ENCODE results near the gene CES2.

CES2 gene

DNA sequence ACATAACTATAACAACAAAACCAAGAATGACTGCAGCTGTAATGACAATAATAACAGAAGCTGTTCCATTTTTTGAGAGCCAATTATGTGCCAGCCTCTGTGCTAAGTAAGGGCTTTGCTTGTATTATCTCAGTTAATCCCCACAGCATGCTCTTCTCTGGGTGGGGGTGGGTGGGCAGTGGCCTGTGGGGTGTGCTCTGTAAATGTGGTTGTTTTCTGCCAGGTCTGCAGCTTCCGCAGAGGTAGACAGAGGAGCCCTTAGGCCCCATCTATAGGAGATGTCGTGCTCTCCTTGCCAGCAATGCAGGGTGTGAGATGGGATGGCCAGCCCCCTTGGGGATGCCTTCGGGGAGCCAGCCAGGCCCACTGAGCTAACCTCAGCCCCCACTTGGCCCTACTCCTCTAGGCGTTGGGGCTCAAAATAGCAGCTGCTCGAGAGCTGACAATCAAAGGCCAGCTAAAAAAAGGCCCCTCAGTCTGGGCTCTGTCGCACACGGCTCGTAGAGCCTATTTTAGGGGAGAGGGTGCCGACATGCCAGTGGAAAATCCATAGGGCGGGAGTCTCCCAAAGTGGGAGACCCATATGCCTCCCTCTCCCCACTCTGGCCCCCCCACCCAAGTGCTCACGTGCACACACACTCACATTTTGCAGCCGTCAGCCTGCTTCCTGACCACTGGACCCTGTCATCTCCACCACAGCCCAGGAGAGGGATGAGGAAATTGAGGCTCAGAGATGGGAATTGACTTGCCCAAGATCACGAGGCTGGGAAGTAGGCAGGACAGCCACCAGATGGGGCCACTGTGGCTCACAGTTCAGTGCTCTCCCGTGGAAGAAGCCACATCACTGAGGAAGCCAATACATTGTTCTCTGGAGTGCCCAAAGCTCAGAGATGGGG is 32.4 kb upstream of the CES2 start:
- DNase-seq (ENCODE audit: low read depth) = no peak

DNA sequence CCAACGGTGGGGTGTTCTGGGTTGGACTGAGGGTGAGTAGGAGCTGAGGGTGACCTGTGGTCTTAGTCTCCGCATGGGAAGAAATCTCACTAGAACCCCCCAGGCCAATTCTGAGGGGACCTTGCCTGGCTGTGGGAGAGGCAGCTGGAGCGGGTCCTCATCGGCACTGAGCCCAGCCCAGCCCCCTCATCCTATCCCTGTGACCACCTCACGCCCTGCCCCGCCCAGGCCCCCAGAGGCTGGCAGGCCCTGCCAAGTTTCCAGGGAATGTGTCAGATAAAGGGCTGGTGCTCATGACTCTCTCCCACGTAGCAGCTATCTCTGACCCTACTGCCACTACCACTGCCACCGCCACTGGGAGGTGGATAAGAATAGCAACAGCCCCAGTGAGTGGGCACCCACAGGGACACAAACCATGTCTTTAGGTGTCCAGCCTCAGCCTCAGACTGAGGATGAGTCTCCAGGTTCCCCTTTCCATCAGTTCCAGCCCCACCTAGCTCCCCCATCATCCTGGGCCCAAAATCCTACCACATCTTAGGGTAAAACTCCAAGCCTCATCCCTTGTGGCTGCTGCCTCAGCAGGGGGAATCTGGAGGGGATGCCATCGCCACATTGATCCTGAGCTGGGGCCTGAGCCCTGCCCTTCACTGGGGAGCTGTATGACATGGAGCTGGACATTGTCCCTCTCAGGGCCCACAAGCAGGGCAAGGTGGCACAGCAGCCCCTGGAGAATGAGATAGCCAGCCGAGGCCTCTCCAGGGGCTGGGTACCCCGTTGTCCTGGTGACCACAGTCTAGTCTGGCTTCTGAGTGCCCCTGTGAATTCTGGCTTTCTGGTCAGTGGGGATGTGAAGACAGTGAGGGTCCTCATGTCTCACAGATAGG is 31.5 kb upstream of the CES2 start:
- no peak for DNase-seq (ENCODE audit: low read depth)

- no peak for DNase-seq (ENCODE audit: low read depth)
These were observed 30.9 kb upstream of the CES2 start for GRCh38 chr16:66904428-66904845.

- DNase-seq (ENCODE audit: low read depth) = no peak
These were observed 30.3 kb upstream of the CES2 start for GRCh38 chr16:66904846-66905632.

GRCh38 chr16:66905633-66906539 is 29.4 kb upstream of the CES2 start:
- DNase-seq (ENCODE audit: low read depth) = no peak

DNA sequence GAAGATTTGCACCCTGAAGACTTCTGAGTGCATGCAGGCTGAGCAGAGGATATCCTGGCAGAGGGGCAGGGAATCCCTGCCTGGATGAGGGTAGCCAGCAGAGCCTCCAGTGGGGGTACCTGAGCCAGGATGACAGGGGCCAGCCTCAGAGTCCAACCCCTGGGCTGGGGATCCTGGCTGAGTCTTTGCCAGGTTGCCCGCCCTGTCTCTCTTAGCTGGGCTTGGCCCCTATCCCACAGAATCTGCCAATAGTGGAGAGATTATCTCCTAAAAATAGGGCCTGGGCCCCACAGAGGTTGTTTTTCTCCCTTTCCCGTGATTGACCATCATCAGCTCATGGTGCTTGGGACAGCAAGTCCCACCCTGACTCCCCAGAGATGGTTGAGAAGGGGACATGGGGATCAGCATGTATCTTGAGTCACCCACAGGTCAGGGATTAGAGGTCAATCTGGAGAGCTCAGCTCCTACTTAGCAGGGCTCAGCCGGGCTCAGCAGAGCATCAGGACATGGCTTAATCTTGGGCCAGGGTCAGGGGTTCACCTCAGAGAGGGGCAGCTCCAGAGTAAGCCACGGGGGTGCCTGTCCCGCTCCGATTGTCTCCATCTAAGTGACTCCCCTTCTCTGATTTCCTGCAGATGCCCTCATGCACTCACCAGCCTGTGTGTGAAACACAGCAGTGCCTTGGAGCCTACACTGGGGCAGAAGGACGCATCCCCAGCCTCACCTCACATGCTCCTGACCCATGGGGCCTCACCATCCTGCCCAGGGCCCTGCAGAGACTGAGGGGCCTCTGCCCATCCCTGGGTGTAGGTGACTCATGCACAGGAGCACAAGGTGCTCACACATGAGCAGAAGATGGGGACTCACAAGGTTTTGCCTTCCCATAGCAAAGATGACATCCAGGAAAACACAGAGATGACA is 28.1 kb upstream of the CES2 start:
- no peak for DNase-seq (ENCODE audit: low read depth)

GRCh38 chr16:66908116-66908515 is 27.2 kb upstream of the CES2 start:
- no peak for DNase-seq (ENCODE audit: low read depth)

- no peak for DNase-seq (ENCODE audit: low read depth)
These were observed 26.4 kb upstream of the CES2 start for GRCh38 chr16:66908762-66909559.

DNA sequence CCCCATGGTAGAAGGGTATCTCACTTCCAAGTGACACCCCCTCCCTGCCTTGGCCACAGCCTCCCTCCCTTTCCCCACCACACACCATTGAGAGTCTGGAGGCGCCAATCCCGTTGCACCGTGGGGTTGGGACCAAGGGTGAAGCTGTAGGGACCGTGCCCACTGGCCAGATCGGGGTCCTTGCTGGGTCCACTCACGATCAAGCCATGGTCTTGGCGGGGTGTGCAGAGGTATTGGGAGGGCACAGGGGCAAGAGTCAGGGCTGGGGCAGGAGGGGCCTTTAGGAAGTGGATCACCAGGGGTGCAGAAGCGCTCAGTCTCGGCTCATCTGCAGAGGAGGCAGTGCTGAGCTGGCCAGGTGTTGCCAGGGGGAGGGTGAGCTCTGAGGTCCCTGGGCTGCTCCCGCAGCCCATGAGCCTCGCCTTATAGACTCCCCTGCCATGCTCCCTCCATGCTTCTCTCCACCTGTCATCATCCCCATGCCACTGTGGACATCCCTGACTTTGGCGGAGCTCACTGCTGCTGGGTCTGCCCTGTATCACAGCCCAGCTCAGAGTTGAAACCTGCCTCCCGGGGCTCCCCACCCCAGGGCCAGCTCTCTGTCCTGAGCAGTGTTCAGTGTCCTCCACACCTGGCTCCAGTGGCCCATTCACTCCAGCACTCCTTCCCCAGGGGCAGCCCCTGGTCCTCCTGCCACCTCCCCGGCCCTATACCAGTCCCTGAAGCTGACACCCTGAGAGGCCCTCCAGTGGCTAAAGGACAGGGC is 25.0 kb upstream of the CES2 start:
- no peak for DNase-seq (ENCODE audit: low read depth)

DNA sequence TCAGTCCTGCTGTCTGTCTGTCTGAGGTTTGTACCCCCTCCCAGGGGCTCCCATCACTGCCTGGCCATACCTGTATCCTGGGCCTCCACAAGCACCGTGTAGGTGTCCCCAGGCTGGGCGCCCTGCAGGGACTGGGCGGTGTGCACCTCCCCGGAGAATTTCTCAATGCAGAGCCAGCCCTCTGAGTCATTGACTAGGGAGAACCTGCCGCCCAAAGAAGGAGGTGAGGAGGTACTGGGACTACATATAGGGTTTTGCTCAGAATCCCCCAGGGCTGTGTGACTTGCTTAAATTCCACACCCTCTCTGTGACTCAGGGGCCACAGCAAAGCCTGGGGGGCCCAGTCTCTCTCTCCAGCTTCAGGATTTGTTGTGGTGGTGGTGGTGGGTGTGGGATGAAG is 24.2 kb upstream of the CES2 start:
- DNase-seq (ENCODE audit: low read depth) = no peak

GRCh38 chr16:66911801-66912200 is 23.5 kb upstream of the CES2 start:
- DNase-seq (ENCODE audit: low read depth) = no peak

- DNase-seq (ENCODE audit: low read depth) = no peak
These were observed 22.2 kb upstream of the CES2 start for GRCh38 chr16:66913081-66913480.

DNA sequence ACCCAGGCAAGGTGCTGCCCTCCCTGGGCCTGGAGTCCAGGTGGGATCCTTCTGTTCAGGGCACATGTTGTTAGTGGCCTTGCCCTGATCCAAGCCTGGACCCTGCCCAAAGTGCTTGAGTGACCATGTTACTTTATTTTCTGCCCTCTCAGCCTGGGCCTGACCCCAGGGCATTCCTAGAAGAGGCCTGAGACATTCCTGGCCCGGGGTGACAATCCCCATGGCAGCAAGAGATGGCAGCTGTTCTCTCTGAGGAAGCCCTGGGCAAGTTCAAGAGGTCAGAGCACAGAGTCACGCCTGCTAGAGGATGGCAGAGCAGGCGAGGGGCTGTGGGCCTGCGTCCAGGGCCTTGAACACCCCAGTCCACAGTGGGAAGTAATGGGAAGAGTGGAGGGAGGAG is 21.6 kb upstream of the CES2 start:
- no peak for DNase-seq (ENCODE audit: low read depth)

GRCh38 chr16:66914541-66914940 is 20.8 kb upstream of the CES2 start:
- no peak for DNase-seq (ENCODE audit: low read depth)

- no peak for DNase-seq (ENCODE audit: low read depth)
These were observed 20.3 kb upstream of the CES2 start for GRCh38 chr16:66915041-66915440.

DNA sequence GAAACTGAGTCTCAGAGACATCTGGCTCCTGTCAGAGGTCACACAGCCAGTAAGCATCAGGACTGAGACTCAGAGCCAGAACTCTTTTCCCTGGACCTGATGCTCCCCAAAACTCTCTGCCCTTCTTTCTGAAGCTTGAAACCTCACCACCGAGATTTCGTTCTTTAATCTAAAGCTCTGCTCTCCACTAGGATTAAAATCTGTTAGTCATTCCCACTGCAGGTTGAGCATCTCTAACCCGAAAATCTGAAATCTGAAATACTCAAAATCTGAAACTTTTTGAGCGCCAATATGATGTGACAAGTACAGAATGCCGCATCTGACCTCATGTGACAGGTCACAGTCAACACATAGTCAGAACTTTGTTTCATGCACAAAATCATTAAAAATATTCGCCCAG is 18.8 kb upstream of the CES2 start:
- no peak for DNase-seq (ENCODE audit: low read depth)

GRCh38 chr16:66917741-66918140 is 17.6 kb upstream of the CES2 start:
- DNase-seq (ENCODE audit: low read depth) = no peak

- no peak for DNase-seq (ENCODE audit: low read depth)
These were observed 17.0 kb upstream of the CES2 start for GRCh38 chr16:66918355-66918754.

Measured in activated T-helper 1 cell treated with Interleukin-2 at 50 U/mL for 16 hours (primary cell).